ENCODE data around the gene RNF180. TPM values are rescaled to one million over a fixed set of nuclear protein-coding genes. Genes with fewer than 3 reads are reported as not detected.

Gene RNF180
- total and polyA plus RNA-seq, 2 of the 8 experiments (the other 6 are each of a cell fraction or from before 2014, with no cell fraction given): 0.39 to 2.3 TPM

DNA sequence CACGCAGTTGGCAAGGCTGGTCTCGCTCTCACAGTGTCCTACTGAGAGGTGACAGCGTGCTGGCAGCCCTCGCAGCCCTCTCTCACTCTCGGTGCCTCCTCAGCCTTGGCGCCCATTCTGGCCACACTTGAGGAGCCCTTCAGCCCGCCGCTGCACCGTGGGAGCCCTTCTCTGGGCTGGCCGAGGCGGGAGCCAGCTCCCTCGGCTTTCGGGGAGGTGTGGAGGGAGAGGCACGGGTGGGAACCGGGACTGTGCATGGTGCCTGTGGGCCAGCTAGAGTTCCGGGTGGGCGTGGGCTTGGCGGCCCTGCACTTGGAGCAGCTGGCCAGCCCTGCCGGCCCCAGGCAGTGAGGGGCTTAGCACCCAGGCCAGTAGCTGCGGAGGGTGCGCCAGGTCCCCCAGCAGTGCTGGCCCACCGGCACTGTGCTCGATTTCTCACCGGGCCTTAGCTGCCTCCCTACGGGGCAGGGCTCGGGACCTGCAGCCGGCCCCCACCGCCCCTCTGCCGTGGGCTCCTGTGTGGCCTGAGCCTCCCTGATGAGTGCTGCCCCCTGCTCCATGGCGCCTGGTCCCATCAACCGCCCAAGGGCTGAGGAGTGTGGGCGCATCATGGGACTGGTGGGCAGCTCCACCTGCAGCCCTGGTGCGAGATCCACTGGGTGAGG lies 15.7 kb upstream of the RNF180 start (continued):
- no peak for TF ChIP-seq JUND (IDR thresholded peaks at IDR 0.05; ENCODE audit: low read length)
- TF ChIP-seq CHD2 (IDR thresholded peaks at IDR 0.05; ENCODE audit: low read length): no peak
- TF ChIP-seq SIX5 (IDR thresholded peaks at IDR 0.05; ENCODE audit: low read depth, low read length): no peak
- TF ChIP-seq PHF8 (conservative IDR thresholded peaks at IDR 0.05; ENCODE audit: low read depth, low read length): no peak
